WTC11 (cell line): ENCODE data around the gene WDR91. TPM values are rescaled to one million over a fixed set of nuclear protein-coding genes. Genes with fewer than 3 reads are reported as not detected.

Source experiments
- ATAC-seq: fragments of 200-7000 bp; cut with Tn5 transposase; 2 replicates; pipeline ENCODE4 v1.10.0; 2021; ENCODE audit warnings: mild to moderate bottlenecking, moderate library complexity
- CTCF ChIA-PET: fragments of 300-600 bp; sonication (Branson Sonifier 250); formaldehyde crosslinking; loops from one replicate; lab custom pipeline; 2021; ENCODE audit warnings: antibody characterized with exemption; lab: Charles Lee
- POLR2A ChIA-PET: fragments of 350-600 bp; sonication (Branson Sonifier 250); formaldehyde crosslinking; loops from one replicate; lab custom pipeline; 2021; ENCODE audit warnings: antibody characterized with exemption; lab: Charles Lee
- DNase-seq: peaks from one replicate; pipeline ENCODE4 v3.0.0; 2021; ENCODE audit warnings: low spot score
- H3K27ac Mint-ChIP-seq: 2 replicates; pipeline ENCODE4 v1.8.0; 2021; ENCODE audit warnings: mixed read lengths
- H3K27me3 Mint-ChIP-seq: 2 replicates; pipeline ENCODE4 v1.8.0; 2021; ENCODE audit warnings: low read depth, mild to moderate bottlenecking, moderate library complexity, mixed read lengths
- H3K36me3 Mint-ChIP-seq: 2 replicates; pipeline ENCODE4 v1.8.0; 2021; ENCODE audit warnings: mixed read lengths
- H3K4me1 Mint-ChIP-seq: 2 replicates; pipeline ENCODE4 v1.8.0; 2022; ENCODE audit warnings: mixed read lengths
- H3K4me3 Mint-ChIP-seq: 2 replicates; pipeline ENCODE4 v1.8.0; 2021; ENCODE audit warnings: mild to moderate bottlenecking, moderate library complexity, mixed read lengths
- H3K9me3 Mint-ChIP-seq: 2 replicates; pipeline ENCODE4 v1.8.0; 2021; ENCODE audit warnings: mixed read lengths
- ATF1 ChIP-seq: sonication (generic); formaldehyde crosslinking; IDR thresholded peaks from 2 replicates; pipeline ENCODE4 v1.8.1; 2023; ENCODE audit warnings: mild to moderate bottlenecking, moderate library complexity, missing genetic modification reagents
- GRHL2 ChIP-seq: fragments of 250-450 bp; sonication (Bioruptor Pico); IDR thresholded peaks from 2 replicates; pipeline ENCODE4 v1.8.0; 2022; ENCODE audit warnings: mild to moderate bottlenecking, moderate library complexity; ENCODE audit not compliant: insufficient replicate concordance, severe bottlenecking
- HMGA2 ChIP-seq: fragments of 250-450 bp; sonication (Bioruptor Pico); IDR thresholded peaks from 2 replicates; pipeline ENCODE4 v1.4.0; 2021; ENCODE audit warnings: mild to moderate bottlenecking, moderate library complexity
- JUN ChIP-seq: sonication (generic); formaldehyde crosslinking; IDR thresholded peaks from 2 replicates; pipeline ENCODE4 v1.8.0; 2023; ENCODE audit warnings: mild to moderate bottlenecking, missing genetic modification reagents
- OVOL2 ChIP-seq: fragments of 250-450 bp; sonication (Bioruptor Pico); IDR thresholded peaks from 2 replicates; pipeline ENCODE4 v1.9.0; 2021; ENCODE audit warnings: mild to moderate bottlenecking, borderline replicate concordance
- PRRX2 ChIP-seq: fragments of 250-450 bp; sonication (Bioruptor Pico); IDR thresholded peaks from 2 replicates; pipeline ENCODE4 v1.8.0; 2021; ENCODE audit warnings: mild to moderate bottlenecking
- SP1 ChIP-seq: sonication (generic); formaldehyde crosslinking; conservative IDR thresholded peaks from 2 replicates; pipeline ENCODE4 v1.8.1; 2022; ENCODE audit warnings: missing genetic modification reagents
- TEAD4 ChIP-seq: sonication (generic); formaldehyde crosslinking; IDR thresholded peaks from 2 replicates; pipeline ENCODE4 v1.8.0; 2022; ENCODE audit warnings: mild to moderate bottlenecking, missing genetic modification reagents
- ZNF317 ChIP-seq: sonication (generic); formaldehyde crosslinking; IDR thresholded peaks from 2 replicates; pipeline ENCODE4 v1.8.1; 2023; ENCODE audit warnings: low read depth, mild to moderate bottlenecking, moderate library complexity, missing genetic modification reagents, borderline replicate concordance
- ZNF671 ChIP-seq: fragments of 250-450 bp; sonication (Bioruptor Pico); IDR thresholded peaks from 2 replicates; pipeline ENCODE4 v1.8.0; 2021; ENCODE audit warnings: mild to moderate bottlenecking
- total RNA-seq: library from RNA; stranded (reverse); gene quantifications from 3 replicates; pipeline ENCODE4 v1.2.3, GENCODE V29; 2021
- TF ChIP-seq, protein P1 (sequence below): fragments of 250-450 bp; sonication (Bioruptor Pico); conservative IDR thresholded peaks from 2 replicates; pipeline ENCODE4 v1.9.0; 2021; ENCODE audit warnings: mild to moderate bottlenecking
- TF ChIP-seq, protein P2 (sequence below): fragments of 250-450 bp; sonication (Bioruptor Pico); IDR thresholded peaks from 2 replicates; pipeline ENCODE4 v1.8.0; 2021; ENCODE audit warnings: mild to moderate bottlenecking
- TF ChIP-seq, protein P3 (sequence below): sonication (generic); formaldehyde crosslinking; IDR thresholded peaks from 2 replicates; pipeline ENCODE4 v1.8.1; 2023; ENCODE audit warnings: mild to moderate bottlenecking, missing genetic modification reagents, borderline replicate concordance
- TF ChIP-seq, protein P4 (sequence below): sonication (generic); formaldehyde crosslinking; conservative IDR thresholded peaks from 2 replicates; pipeline ENCODE4 v1.8.1; 2023; ENCODE audit warnings: mild to moderate bottlenecking, low read depth, missing genetic modification reagents, moderate library complexity
- TF ChIP-seq, protein P5 (sequence below): fragments of 250-450 bp; sonication (Bioruptor Pico); IDR thresholded peaks from 2 replicates; pipeline ENCODE4 v1.9.0; 2021; ENCODE audit warnings: mild to moderate bottlenecking
- TF ChIP-seq, protein P6 (sequence below): sonication (generic); formaldehyde crosslinking; IDR thresholded peaks from 2 replicates; pipeline ENCODE4 v1.8.0; 2022; ENCODE audit warnings: mild to moderate bottlenecking, missing genetic modification reagents
- TF ChIP-seq, protein P7 (sequence below): sonication (generic); formaldehyde crosslinking; IDR thresholded peaks from 2 replicates; pipeline ENCODE4 v1.8.0; 2022; ENCODE audit warnings: missing genetic modification reagents

Gene WDR91
- total RNA-seq, 1 experiment from 2014 or later = 12.0 TPM

DNA sequence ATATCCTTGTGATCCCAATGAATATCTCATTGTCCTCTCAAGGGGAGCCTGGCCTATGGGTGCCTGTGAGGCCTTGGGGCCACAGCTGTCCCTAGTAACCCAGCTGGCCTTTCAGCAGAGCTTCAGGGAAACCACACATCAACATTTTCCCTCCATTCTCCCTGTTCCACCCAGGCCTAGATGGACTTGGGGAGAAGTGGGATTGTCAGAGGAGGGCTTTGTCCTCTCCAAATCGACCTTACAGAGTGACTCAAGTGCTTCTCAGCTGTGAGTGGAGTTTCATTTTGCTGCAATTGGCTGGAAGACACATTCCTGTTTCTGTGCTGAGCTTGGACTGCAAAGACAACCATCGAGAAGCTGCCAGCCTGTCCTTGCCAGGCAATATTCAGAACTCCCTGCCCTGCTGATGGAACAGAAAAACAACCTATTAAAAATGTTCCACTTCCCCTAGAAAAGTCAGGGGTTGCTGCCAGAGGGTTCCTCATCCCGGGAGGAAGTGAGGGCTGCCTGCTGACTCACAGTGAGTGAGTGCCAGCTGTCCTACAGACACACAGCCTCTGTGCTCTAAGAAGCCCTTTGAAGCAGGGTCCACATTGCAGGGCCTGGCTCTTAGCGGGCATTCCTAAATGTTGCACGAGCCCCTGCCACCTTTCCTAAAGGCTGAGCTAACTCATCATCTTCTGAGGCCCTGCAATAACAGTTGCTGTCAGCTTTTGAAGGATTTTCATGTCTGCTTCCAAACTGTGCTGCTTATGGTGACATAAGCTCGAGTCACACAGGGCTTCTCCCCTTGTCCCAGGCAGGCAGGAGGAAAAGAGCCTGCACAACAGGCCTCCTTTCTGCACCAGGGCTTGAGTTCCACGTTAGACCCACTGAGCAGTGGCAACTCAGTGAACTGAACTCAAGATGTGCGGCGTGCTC lies 42.8 kb upstream of the WDR91 start:
- peaks cover 6% of the 10 kb centered on the region for H3K4me1 Mint-ChIP-seq
- H3K27ac Mint-ChIP-seq = no peak overlapping the region
- no peaks in the 10 kb centered on the region for H3K27me3 Mint-ChIP-seq
- no peak; the same call in 1 of the 2 replicates for ATAC-seq
- TF ChIP-seq, protein P1, sequence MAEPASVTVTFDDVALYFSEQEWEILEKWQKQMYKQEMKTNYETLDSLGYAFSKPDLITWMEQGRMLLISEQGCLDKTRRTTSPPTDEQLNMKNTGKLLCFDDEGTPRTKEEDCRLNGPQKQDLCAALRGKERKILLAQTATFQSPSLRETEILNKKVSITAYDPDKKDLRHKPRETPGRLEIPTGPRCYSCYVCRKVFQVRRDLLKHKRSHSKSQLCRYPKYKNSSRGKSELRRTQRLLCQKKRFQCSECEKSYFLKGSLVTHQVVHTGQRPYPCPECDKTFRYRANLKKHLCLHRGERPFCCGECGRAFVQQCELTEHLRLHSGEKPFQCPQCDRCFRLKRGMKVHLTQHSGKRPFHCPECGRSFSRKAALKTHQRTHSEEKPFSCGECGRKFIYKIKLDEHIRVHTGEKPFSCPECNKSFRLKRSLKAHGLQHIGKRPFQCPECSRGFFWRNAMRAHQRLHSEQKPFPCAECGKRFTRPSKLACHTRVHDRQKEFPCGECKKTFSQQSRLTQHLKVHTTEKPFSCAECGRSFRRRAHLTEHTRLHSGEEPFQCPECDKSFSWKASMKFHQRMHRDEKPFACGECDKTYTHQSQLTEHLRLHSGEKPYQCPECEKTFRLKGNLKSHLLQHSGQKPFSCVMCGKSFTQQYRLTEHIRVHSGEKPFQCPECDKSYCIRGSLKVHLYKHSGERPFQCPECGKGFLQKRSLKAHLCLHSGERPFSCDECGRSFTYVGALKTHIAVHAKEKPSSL (CRISPR knock-in tag) = no peak
- TF ChIP-seq, protein P2, sequence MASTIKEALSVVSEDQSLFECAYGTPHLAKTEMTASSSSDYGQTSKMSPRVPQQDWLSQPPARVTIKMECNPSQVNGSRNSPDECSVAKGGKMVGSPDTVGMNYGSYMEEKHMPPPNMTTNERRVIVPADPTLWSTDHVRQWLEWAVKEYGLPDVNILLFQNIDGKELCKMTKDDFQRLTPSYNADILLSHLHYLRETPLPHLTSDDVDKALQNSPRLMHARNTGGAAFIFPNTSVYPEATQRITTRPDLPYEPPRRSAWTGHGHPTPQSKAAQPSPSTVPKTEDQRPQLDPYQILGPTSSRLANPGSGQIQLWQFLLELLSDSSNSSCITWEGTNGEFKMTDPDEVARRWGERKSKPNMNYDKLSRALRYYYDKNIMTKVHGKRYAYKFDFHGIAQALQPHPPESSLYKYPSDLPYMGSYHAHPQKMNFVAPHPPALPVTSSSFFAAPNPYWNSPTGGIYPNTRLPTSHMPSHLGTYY (CRISPR knock-in tag) = no peak
- TF ChIP-seq, protein P3, sequence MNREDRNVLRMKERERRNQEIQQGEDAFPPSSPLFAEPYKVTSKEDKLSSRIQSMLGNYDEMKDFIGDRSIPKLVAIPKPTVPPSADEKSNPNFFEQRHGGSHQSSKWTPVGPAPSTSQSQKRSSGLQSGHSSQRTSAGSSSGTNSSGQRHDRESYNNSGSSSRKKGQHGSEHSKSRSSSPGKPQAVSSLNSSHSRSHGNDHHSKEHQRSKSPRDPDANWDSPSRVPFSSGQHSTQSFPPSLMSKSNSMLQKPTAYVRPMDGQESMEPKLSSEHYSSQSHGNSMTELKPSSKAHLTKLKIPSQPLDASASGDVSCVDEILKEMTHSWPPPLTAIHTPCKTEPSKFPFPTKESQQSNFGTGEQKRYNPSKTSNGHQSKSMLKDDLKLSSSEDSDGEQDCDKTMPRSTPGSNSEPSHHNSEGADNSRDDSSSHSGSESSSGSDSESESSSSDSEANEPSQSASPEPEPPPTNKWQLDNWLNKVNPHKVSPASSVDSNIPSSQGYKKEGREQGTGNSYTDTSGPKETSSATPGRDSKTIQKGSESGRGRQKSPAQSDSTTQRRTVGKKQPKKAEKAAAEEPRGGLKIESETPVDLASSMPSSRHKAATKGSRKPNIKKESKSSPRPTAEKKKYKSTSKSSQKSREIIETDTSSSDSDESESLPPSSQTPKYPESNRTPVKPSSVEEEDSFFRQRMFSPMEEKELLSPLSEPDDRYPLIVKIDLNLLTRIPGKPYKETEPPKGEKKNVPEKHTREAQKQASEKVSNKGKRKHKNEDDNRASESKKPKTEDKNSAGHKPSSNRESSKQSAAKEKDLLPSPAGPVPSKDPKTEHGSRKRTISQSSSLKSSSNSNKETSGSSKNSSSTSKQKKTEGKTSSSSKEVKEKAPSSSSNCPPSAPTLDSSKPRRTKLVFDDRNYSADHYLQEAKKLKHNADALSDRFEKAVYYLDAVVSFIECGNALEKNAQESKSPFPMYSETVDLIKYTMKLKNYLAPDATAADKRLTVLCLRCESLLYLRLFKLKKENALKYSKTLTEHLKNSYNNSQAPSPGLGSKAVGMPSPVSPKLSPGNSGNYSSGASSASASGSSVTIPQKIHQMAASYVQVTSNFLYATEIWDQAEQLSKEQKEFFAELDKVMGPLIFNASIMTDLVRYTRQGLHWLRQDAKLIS = no peak
- TF ChIP-seq, protein P4, sequence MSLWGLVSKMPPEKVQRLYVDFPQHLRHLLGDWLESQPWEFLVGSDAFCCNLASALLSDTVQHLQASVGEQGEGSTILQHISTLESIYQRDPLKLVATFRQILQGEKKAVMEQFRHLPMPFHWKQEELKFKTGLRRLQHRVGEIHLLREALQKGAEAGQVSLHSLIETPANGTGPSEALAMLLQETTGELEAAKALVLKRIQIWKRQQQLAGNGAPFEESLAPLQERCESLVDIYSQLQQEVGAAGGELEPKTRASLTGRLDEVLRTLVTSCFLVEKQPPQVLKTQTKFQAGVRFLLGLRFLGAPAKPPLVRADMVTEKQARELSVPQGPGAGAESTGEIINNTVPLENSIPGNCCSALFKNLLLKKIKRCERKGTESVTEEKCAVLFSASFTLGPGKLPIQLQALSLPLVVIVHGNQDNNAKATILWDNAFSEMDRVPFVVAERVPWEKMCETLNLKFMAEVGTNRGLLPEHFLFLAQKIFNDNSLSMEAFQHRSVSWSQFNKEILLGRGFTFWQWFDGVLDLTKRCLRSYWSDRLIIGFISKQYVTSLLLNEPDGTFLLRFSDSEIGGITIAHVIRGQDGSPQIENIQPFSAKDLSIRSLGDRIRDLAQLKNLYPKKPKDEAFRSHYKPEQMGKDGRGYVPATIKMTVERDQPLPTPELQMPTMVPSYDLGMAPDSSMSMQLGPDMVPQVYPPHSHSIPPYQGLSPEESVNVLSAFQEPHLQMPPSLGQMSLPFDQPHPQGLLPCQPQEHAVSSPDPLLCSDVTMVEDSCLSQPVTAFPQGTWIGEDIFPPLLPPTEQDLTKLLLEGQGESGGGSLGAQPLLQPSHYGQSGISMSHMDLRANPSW = no peak
- TF ChIP-seq HMGA2 (CRISPR knock-in tag) = no peak
- no peak for TF ChIP-seq SP1
- no peak for TF ChIP-seq ATF1 (CRISPR knock-in tag)
- TF ChIP-seq, all 79 proteins: peak for 0
- H3K4me3 Mint-ChIP-seq = no peak overlapping the region
- no peak for DNase-seq
- H3K36me3 Mint-ChIP-seq = no peaks in the 10 kb centered on the region
- ChIA-PET CTCF (interaction anchor here (1.0 to 1.1 kb wide), 3 partner anchors 20 to 21 kb away, joined by 3 read pairs; no protein-coding TSS in a partner anchor), POLR2A (no interaction called here)
- H3K9me3 Mint-ChIP-seq = no peaks in the 10 kb centered on the region

DNA sequence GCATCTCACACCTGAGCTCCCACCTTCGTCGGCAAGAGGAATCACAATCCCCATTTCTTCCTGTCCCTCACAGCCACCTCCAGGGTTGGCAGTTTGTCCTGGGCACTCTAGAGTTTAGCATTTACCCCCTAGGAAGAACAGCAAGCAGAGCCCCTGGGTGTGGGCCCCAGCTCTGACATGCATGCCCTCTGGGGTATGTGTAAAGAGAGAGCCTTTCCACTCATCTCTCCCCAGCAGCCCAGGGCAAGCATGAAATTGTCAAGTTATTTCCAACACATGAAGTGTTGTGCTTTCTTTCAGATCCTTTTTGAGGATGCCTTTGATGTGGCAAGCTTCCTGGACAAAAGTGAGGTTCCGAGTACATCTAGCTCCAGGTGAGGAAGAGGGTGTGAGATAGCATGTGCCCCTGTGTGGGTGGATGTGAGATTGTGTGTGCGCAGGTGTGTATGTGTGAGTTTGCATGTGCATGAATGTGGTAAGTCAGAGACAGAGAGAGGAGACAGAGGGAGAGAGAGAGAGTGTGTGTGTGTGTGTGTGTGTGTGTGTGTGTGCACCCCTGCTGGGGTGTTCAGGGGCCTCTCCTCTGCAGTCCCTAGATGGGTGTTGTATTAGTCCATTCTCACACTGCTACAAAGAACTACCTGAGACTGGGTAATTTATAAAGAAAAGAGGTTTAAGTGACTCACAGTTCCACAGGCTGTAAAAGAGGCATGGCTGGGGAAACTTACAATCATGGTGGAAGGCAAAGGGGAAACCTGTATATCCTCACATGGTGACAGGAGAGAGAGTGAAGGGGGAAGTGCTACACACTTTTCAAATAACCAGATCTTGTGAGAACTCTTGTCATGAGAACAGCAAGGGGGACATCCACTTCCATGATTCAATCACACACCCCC lies 40.4 kb upstream of the WDR91 start:
- Mint-ChIP-seq H3K27ac (no peak overlapping the region), H3K9me3 (peaks cover 10% of the 10 kb centered on the region), H3K4me1 (peaks cover 3% of the 10 kb centered on the region; the same call in 1 of the 2 replicates), H3K27me3 (no peaks in the 10 kb centered on the region)
- ATAC-seq = no peak
- POLR2A ChIA-PET = no interaction called here
- TF ChIP-seq, protein P5, sequence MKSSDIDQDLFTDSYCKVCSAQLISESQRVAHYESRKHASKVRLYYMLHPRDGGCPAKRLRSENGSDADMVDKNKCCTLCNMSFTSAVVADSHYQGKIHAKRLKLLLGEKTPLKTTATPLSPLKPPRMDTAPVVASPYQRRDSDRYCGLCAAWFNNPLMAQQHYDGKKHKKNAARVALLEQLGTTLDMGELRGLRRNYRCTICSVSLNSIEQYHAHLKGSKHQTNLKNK (CRISPR knock-in tag) = no peak
- TF ChIP-seq PRRX2 (CRISPR knock-in tag) (no peak), OVOL2 (CRISPR knock-in tag) (no peak), TEAD4 (CRISPR knock-in tag) (no peak), GRHL2 (CRISPR knock-in tag) (no peak), ZNF671 (CRISPR knock-in tag) (no peak), ATF1 (CRISPR knock-in tag) (no peak), ZNF317 (no peak), JUN (no peak)
- TF ChIP-seq, protein P6, sequence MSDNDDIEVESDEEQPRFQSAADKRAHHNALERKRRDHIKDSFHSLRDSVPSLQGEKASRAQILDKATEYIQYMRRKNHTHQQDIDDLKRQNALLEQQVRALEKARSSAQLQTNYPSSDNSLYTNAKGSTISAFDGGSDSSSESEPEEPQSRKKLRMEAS = no peak
- TF ChIP-seq, protein P7, sequence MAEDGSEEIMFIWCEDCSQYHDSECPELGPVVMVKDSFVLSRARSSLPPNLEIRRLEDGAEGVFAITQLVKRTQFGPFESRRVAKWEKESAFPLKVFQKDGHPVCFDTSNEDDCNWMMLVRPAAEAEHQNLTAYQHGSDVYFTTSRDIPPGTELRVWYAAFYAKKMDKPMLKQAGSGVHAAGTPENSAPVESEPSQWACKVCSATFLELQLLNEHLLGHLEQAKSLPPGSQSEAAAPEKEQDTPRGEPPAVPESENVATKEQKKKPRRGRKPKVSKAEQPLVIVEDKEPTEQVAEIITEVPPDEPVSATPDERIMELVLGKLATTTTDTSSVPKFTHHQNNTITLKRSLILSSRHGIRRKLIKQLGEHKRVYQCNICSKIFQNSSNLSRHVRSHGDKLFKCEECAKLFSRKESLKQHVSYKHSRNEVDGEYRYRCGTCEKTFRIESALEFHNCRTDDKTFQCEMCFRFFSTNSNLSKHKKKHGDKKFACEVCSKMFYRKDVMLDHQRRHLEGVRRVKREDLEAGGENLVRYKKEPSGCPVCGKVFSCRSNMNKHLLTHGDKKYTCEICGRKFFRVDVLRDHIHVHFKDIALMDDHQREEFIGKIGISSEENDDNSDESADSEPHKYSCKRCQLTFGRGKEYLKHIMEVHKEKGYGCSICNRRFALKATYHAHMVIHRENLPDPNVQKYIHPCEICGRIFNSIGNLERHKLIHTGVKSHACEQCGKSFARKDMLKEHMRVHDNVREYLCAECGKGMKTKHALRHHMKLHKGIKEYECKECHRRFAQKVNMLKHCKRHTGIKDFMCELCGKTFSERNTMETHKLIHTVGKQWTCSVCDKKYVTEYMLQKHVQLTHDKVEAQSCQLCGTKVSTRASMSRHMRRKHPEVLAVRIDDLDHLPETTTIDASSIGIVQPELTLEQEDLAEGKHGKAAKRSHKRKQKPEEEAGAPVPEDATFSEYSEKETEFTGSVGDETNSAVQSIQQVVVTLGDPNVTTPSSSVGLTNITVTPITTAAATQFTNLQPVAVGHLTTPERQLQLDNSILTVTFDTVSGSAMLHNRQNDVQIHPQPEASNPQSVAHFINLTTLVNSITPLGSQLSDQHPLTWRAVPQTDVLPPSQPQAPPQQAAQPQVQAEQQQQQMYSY (CRISPR knock-in tag) = no peak
- TF ChIP-seq, all 79 proteins: peak for 0
- no peak for DNase-seq
- Mint-ChIP-seq H3K36me3 (0 out of 2 replicates have a peak, but pooled peaks cover 5% of the 10 kb centered on the region), H3K4me3 (no peak overlapping the region)
- CTCF ChIA-PET = interaction anchor here (1.1 kb wide), 1 partner anchor 29 kb away, joined by 3 read pairs; no protein-coding TSS in a partner anchor
